GF-D8 (cell line): ENCODE data around the gene SPAG5.
A peak's percentile ranks its signal among the peaks of the same experiment; 100 is the strongest.

Source experiments
- DNase-seq: peaks from one replicate; lab custom pipeline; 2025; lab: John Stamatoyannopoulos, UW

The SPAG5 gene

DNA sequence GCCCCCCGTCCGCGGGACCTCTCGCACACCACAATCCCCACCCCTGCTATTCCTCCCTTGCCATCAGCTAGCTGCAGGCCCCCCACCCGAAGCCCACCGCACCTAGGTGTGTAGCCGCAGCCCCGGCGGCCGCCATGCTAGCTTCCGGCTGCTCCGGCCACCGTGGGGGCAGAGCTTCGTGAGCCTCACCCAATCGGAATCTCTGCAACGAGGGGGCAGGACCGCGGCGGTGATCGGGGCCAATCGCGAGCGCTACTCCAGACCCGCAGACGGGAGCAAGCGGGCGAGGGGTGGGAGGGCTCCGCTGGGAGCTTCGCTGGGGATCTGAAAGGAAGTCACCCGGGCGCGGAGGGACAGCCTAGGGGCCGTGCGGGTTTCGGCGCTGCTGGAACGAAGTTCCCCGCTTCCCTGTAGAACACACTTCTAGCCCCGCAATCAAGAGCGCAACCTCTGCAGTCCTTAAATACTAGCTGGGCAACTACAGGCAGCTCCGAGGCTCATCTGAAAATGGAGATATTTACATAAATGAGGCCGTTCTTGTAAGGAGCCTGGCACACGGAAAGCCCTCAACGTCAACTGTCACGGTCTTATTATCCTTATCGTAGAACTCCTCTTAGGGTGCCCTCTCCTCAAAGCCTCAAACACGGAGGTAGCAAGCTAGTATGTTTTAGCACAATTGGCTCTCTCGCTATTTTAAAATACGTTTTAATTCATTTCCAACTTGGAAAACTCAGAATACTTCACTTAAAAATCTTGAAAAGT lies 27.3 kb downstream of the SPAG5 start, which contains the start of gene PIGS:
TSS of gene PIGS (minus strand) at position 164 of the 762 bp plus-strand sequence. CDS start at position 136, 28 bp downstream.
- peak; percentile 43 for DNase-seq

DNA sequence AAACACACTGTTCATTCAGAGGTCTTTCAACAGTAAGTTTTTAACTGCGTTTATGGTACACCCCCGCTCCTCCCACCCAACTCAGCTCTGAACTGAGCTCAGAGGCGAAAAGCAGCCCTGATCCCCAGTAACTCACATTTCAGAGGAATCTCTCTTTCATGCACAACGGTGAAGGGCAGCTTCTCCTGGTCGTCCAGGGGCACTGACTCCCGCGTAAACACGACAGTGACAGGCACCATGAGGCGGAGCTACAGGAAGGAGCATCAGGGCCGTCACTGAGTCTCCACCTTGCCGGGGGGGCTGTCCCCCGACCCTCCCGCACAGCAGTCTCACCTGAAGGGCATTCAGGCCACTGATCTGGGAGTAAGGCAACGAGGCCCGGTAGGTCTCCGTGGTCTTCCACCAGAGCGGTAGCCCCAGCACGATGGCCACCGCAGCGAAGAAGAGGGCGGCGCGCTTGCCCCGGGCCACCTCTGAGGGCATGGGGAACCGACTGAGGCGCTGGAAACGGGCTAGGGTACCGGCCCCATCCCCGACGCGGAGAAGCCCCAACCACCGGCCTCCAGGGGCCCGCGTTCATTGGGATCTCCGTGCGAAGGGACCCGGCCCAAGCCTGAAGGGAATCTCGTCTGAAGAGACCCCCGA lies 28.0 kb downstream of the SPAG5 start:
- DNase-seq = no peak

DNA sequence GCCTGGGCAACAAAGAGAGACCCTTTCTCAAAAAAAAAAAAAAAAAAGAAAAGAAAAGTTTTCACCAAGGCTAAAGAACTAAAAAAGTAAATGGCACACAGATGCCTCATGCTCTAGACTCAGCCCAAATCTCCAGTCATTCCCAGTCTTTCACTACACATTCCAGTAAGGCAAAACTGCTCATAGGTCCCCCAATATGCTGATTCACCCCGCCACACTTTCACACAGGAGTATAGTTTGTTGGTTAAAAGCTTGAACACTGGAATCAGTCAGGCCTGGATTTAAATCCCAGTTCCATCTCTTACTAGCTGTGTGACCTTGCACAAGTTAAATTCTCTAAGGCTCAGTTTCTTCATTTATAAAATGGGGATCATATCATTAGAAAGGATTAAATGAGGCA lies 29.4 kb downstream of the SPAG5 start:
- DNase-seq = no peak

DNA sequence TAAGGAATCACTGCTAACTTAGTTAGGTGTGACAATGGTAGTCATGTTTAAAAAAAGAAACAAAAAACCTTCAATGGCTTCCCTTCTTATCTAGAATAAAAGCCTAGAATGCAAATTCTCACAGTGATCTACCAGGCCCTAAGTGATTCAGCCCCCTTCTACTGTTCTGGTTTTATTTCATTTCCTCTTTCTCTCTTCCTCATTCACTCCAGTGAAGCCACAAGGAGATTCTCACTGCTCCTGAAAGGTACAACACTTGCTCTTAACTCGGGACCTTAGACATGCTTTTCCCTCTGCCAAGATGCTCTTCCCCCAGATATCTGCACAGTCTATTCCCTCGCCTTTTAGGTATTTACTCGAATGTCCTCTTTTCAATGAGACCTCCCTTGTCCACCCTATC lies 31.2 kb downstream of the SPAG5 start:
- peak; percentile 20 for DNase-seq

- DNase-seq = no peak
These were observed 35.4 kb downstream of the SPAG5 start for GRCh38 chr17:28563475-28563874.

GRCh38 chr17:28555022-28555421 lies 43.8 kb downstream of the SPAG5 start:
- no peak for DNase-seq

DNA sequence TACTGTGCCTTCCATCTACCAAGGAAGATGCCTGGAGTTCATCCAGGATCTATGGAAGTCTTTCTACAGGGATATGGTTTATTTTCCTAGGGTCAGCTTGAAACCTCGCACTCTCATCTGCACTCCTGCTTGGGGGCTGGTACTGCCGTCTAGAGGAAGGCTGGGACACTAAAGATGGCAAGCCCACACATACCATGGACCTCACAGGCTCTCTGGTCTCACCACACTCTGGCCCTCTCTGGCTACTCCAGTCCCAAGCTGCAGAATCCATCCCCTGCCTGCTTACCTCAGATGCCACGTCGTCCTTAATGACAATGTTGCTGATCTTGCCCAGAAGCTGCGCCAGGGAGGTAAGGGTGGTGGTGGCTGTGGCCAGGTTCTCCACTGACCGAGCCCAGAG lies 44.3 kb downstream of the SPAG5 start:
- DNase-seq = no peak

DNA sequence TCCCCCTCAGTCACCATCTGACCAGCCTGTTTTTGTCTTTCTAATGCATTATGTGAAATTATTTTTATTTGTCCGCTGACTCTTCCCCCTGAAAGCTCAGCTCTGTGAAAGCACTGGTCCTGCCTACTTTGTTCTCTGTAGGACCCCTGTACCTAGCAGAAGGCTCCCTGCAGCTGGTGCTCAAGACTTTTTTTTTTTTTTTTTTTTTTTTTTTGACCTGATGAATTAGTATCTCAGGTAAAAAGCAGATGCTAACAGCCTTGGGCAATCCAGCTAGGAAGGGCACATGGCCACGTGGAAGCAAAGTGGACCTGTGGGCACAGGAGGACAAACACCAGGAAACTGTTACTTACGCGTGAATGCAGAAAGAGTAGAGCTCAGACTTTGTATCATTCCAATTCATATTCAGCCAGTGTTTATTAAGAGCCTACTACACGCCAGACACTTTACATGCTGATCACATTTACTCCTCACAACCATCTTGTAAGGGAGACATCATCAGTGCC lies 45.8 kb downstream of the SPAG5 start:
- no peak for DNase-seq

GRCh38 chr17:28552176-28552999 lies 46.4 kb downstream of the SPAG5 start, which contains the start of gene UNC119:
TSS of gene UNC119 (minus strand) at chr17:28552624. CDS start at chr17:28552557, 67 bp downstream.
- DNase-seq = no peak

GRCh38 chr17:28551421-28552175 lies 47.2 kb downstream of the SPAG5 start:
- no peak for DNase-seq

DNA sequence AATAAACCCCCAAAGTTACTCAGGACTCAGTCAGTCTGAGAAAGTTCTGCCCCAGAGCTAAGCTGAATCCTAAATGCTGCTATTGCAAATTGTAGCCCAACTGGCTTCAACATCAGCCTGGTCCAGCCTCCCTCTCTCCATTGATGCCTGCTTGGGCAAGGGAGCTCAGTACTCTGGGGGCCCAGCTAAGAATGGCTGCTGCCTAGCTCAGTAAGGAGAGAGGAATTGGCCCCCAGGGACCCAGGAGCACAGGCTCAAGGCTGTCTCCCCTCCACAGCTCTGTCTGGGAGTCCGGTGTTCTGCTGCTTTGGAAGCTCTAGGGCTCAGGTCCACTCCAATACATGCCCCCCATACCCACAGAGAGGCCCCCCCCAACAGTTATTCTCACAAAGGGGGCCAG lies 48.0 kb downstream of the SPAG5 start:
- DNase-seq = no peak

- DNase-seq = no peak
These were observed 49.3 kb downstream of the SPAG5 start for GRCh38 chr17:28549236-28550132.

DNA sequence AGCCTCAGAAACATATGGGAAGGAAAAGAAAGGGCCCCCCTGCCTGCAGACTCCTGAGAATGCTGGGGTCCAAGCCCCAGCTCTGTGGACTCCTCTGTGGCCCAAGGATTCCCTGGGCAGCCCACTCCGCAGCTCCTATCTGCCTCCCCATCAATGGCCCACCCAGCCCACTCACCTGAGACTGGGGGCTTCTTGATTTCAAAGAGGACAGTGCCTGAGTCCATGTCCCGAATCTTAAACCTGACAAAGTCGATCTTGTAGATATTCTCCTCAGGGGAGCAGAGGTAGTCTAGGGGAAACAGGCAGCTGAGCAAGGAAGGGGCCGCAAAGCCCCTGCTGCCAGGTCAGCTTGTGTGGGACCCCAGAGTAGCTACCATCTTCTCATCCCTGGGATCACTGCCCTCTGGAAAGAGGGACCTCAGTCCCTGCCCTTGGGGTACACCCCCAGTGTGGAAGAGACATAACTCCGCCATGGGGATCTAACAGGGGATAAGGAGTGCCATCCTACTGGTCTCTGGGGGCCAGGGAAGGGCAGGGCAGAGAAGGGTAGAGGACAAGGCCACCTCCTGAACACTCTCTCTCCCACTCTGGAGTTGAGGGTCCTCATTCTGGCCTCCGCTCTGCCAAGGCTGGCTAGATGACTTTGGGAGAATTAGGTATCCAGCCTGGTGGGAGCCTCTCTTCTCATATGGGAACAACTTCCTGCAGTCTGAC lies 50.3 kb downstream of the SPAG5 start:
- no peak for DNase-seq

DNA sequence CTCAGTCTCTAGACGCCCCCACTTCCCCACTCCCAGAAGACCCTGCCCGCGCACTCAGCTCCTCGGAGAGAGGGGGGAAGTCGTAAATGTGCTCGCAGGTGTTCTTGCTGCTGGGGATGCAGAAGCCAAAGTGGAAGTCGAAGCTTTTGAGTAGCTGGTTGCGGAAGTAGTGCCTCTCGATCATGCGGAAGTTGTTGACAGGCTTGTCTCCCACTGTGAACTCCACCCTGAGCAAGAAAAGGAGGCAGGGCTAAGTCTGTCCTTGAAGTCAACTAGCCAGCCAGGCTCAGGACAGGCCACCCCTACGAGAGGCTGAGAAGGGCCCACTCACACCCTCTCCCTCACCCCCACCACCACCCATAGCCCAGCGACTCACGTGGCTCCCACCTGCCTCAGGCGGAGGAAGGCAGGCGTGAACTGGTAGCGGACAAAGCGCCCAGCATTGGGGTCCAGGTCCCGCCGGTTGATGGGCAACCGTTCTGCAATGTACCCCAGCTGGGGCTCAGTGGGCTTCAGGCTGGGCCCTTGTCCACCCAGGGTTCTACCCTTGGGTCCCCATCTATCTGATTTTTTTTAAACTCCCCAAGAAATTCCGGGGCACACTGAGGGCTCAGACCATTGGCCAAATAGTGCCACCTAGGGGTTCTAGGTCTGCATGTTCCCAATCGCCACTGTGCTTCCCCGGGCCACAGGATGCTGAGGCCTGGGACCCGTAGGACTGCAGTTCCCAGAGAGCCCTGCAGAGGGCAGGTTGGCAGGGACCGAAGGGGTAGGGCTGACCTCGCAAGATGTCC lies 51.0 kb downstream of the SPAG5 start:
- DNase-seq = no peak

GRCh38 chr17:28547096-28547622 lies 51.7 kb downstream of the SPAG5 start:
- no peak for DNase-seq

GRCh38 chr17:28545787-28546415 lies 52.9 kb downstream of the SPAG5 start:
- no peak for DNase-seq

- no peak for DNase-seq
These were observed 53.7 kb downstream of the SPAG5 start for GRCh38 chr17:28545141-28545503.

GRCh38 chr17:28544402-28545140 lies 54.3 kb downstream of the SPAG5 start:
- DNase-seq = no peak
